Adrenal gland (tissue), 12 donors: ENCODE measurements around the gene ST6GALNAC3. TPM values are rescaled to one million over a fixed set of nuclear protein-coding genes. Genes with fewer than 3 reads are reported as not detected.

Experiments used
- DNase-seq, 7 donors: peaks; one replicate each; pipeline ENCODE4 v3.0.0-alpha.2; 2019 to 2020
- H3K27ac ChIP-seq, 5 donors: fragments of 200-600 bp; sonication (generic) in 4 of 5; 1 replicate in 3 of 5; 2 replicates in 2 of 5; pipeline versions ENCODE4 v1.5.1 to v1.8.0; 2016 to 2020; ENCODE audit warnings: mild to moderate bottlenecking in 1 of 5
- H3K27me3 ChIP-seq: fragments of 200-600 bp; 2 replicates; pipeline ENCODE4 v1.8.0; 2021
- H3K36me3 ChIP-seq, 2 donors: fragments of 200-600 bp; replicated peaks in 1 of 2; 1 replicate in 1 of 2; 2 replicates in 1 of 2; pipeline versions ENCODE4 v1.5.1 to v1.8.0; 2018 to 2022
- H3K4me1 ChIP-seq, 2 donors: fragments of 200-600 bp; replicated peaks in 1 of 2; 1 replicate in 1 of 2; 2 replicates in 1 of 2; pipeline versions ENCODE4 v1.5.1 to v1.8.0; 2018 to 2021
- H3K4me3 ChIP-seq, 4 donors: fragments of 200-600 bp; sonication (generic) in 3 of 4; one replicate each; pipeline ENCODE4 v1.5.1; 2016 to 2018
- H3K9me3 ChIP-seq, 3 donors: fragments of 200-600 bp; sonication (generic) in 1 of 3; replicated peaks in 1 of 3; 1 replicate in 2 of 3; 2 replicates in 1 of 3; pipeline versions ENCODE4 v1.5.1 to v1.8.0; 2016 to 2021
- CTCF ChIP-seq, 6 experiments: fragments of 450-650 bp in 4 of 6; fragments of 200-600 bp in 2 of 6; sonication (generic) in 1 of 6; IDR thresholded peaks; 1 replicate in 5 of 6; 2 replicates in 1 of 6; pipeline versions ENCODE4 v1.5.1 to v1.8.0; 2016 to 2021; ENCODE audit warnings: antibody characterized with exemption in 6 of 6, mild to moderate bottlenecking in 2 of 6, moderate library complexity in 1 of 6
- POLR2A ChIP-seq, 2 donors: fragments of 450-650 bp; IDR thresholded peaks; one replicate each; pipeline ENCODE4 v1.6.1; 2017; ENCODE audit warnings: antibody characterized with exemption in 2 of 2, mild to moderate bottlenecking in 2 of 2, moderate library complexity in 1 of 2
- WGBS, 4 donors: extraction: QIAGEN DNeasy Blood & Tissue Kit in 2 of 4; methylation state at CpG; one replicate each; pipeline versions ENCODE4 v1.1.5 to v1.1.7; 2013 to 2017; 5-methylcytosine and 5-hydroxymethylcytosine counted together
- intact Hi-C, 2 donors: fragments of 100-400 bp; cut with DNase I; formaldehyde crosslinking; loops; one replicate each; pipeline versions ENCODE4 v1.14.1 to v1.15.0; 2022 to 2023
- polyA plus RNA-seq, 3 donors: library from polyadenylated mRNA; stranded (reverse); fragments of 200-250 nt in 2 of 3; fragments of 350-450 nt in 1 of 3; fragmentation: Illumina TruSeq in 1 of 3; extraction: RNeasy Lipid Tissue Mini Kit (QIAGEN cat#74804) in 1 of 3; gene quantifications; one replicate each; pipeline ENCODE4 v1.2.3, GENCODE V29; 2013 to 2014
- total RNA-seq, 9 donors: library from RNA; depleted of rRNA in 4 of 9; stranded (reverse); fragments of >200 nt in 4 of 9; fragments of 120-200 nt in 1 of 9; fragmentation: NEBNext Ultra II Directional in 1 of 9; extraction: Animal tissue kit (Norgen Biotek cat#: 25700) in 1 of 9; gene quantifications; one replicate each; pipeline versions ENCODE4 v1.1.0 to v1.2.4, GENCODE V29; 2013 to 2023
- donor health status: healthy with polysubstance abuse.
- donor health status: Bipolar disorder and iron deficiency.
- donor health status: DM: yes; HTN: yes; CAD: no.
- donor health status: DM: no; HTN: no; CAD: no.
- donor health status: DM: no; HTN: no; CAD: no.
- donor health status: DM: yes; HTN: yes; CAD: no.

ST6GALNAC3 gene
- total and polyA plus RNA-seq, 12 donors: 1.4 to 11.5 (median 5.9) TPM

GRCh38 chr1:76661531-76661930, 587.0 kb downstream of the ST6GALNAC3 start:
- H3K27ac ChIP-seq: no peak overlapping the region
- H3K27me3 ChIP-seq: no peaks in the 10 kb centered on the region
- H3K36me3 ChIP-seq: no peaks in the 10 kb centered on the region
- no peak for DNase-seq
- no peak overlapping the region for H3K4me3 ChIP-seq
- 50 to 61% (median 58%) methylated on average over 2 of the region's 2 CpGs for WGBS, 4 donors
- no peaks in the 10 kb centered on the region for H3K9me3 ChIP-seq
- intact Hi-C loops: no loop called here
- TF ChIP-seq POLR2A (IDR thresholded peaks at IDR 0.05) (no peak), CTCF (IDR thresholded peaks at IDR 0.05) (no peak)
- H3K4me1 ChIP-seq: no peaks in the 10 kb centered on the region

GRCh38 chr1:76666499-76666898, 592.0 kb downstream of the ST6GALNAC3 start:
- H3K27ac ChIP-seq: no peak overlapping the region
- peak in 1 of 7 donors; percentile 17 for DNase-seq
- no peak overlapping the region for H3K4me3 ChIP-seq
- H3K36me3 ChIP-seq: no peaks in the 10 kb centered on the region
- no peaks in the 10 kb centered on the region for H3K9me3 ChIP-seq
- 58 to 65% (median 62%) methylated on average over 2 of the region's 2 CpGs for WGBS, 4 donors
- intact Hi-C loops: no loop called here
- H3K4me1 ChIP-seq: no peaks in the 10 kb centered on the region
- no peaks in the 10 kb centered on the region for H3K27me3 ChIP-seq
- TF ChIP-seq CTCF (IDR thresholded peaks at IDR 0.05) (no peak), POLR2A (IDR thresholded peaks at IDR 0.05) (no peak)

GRCh38 chr1:76668046-76668445, 593.5 kb downstream of the ST6GALNAC3 start:
- H3K4me3 ChIP-seq: no peak overlapping the region
- intact Hi-C loops: no loop called here
- TF ChIP-seq CTCF (IDR thresholded peaks at IDR 0.05): no peak
- TF ChIP-seq POLR2A (IDR thresholded peaks at IDR 0.05): no peak
- H3K36me3 ChIP-seq: no peaks in the 10 kb centered on the region
- H3K9me3 ChIP-seq: no peaks in the 10 kb centered on the region
- no peak for DNase-seq
- H3K27me3 ChIP-seq: no peaks in the 10 kb centered on the region
- H3K4me1 ChIP-seq: no peaks in the 10 kb centered on the region
- 56 to 62% (median 60%) methylated on average over 5 of the region's 5 CpGs for WGBS, 4 donors
- H3K27ac ChIP-seq: no peak overlapping the region

GRCh38 chr1:76669131-76669530, 594.6 kb downstream of the ST6GALNAC3 start:
- Histone ChIP-seq H3K36me3 (no peaks in the 10 kb centered on the region), H3K9me3 (no peaks in the 10 kb centered on the region), H3K27ac (no peak overlapping the region), H3K4me1 (no peaks in the 10 kb centered on the region), H3K4me3 (no peak overlapping the region), H3K27me3 (no peaks in the 10 kb centered on the region)
- intact Hi-C loops: no loop called here
- WGBS, 4 donors: 85 to 91% (median 89%) methylated on average over 4 of the region's 4 CpGs
- TF ChIP-seq POLR2A (IDR thresholded peaks at IDR 0.05) (no peak), CTCF (IDR thresholded peaks at IDR 0.05) (no peak)
- no peak for DNase-seq
